GM10248 (cell line): ENCODE results near the gene DAZAP1.

Experiments used
- CTCF ChIA-PET: fragments of 300-600 bp; sonication (Branson Sonifier 250); formaldehyde crosslinking; extraction: SDS; loops from one replicate; lab custom pipeline; 2021; ENCODE audit warnings: antibody characterized with exemption; lab: Yijun Ruan, JAX
- POLR2A ChIA-PET: fragments of 350-650 bp; sonication (Branson Sonifier 250); formaldehyde crosslinking; extraction: SDS; loops from one replicate; lab custom pipeline; 2020; ENCODE audit warnings: antibody characterized with exemption; lab: Yijun Ruan, JAX
- DNase-seq: peaks from one replicate; pipeline ENCODE4 v3.0.0; 2012; ENCODE audit errors: extremely low spot score
- TF ChIP-seq, protein P1 (sequence below): IDR thresholded peaks from 2 replicates; pipeline ENCODE4 v1.5.1; 2012; ENCODE audit warnings: mild to moderate bottlenecking, low read depth; ENCODE audit errors: extremely low read depth, missing control alignments, control extremely low read depth

Gene DAZAP1

DNA sequence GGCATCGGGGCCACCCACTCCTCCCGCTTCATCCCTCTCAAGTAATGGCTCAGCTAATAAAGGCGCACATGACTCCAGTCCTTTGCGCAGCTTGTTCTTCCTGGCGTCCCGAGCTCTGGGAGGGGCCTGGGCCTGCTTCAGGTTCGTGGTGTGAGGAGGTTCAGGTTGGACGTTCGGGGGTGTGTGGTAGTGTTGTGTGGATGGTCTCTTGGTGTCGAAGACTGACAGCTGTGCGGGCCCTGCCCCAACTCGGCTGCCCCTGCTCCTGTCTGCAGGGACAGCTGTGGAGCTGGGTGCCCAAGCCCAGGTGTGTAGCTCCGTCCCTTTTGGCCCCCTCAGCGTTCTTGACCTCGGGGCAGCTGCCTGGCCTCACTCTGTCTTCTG lies 33.0 kb downstream of the DAZAP1 start:
- CTCF ChIA-PET = no interaction called here
- TF ChIP-seq, protein P1, sequence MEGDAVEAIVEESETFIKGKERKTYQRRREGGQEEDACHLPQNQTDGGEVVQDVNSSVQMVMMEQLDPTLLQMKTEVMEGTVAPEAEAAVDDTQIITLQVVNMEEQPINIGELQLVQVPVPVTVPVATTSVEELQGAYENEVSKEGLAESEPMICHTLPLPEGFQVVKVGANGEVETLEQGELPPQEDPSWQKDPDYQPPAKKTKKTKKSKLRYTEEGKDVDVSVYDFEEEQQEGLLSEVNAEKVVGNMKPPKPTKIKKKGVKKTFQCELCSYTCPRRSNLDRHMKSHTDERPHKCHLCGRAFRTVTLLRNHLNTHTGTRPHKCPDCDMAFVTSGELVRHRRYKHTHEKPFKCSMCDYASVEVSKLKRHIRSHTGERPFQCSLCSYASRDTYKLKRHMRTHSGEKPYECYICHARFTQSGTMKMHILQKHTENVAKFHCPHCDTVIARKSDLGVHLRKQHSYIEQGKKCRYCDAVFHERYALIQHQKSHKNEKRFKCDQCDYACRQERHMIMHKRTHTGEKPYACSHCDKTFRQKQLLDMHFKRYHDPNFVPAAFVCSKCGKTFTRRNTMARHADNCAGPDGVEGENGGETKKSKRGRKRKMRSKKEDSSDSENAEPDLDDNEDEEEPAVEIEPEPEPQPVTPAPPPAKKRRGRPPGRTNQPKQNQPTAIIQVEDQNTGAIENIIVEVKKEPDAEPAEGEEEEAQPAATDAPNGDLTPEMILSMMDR = no peak
- no peak for DNase-seq
- POLR2A ChIA-PET = interaction anchor here (0.9 to 1.9 kb wide), 3 partner anchors 12 to 31 kb away, joined by 4 to 5 read pairs (median 4); no protein-coding TSS in a partner anchor

DNA sequence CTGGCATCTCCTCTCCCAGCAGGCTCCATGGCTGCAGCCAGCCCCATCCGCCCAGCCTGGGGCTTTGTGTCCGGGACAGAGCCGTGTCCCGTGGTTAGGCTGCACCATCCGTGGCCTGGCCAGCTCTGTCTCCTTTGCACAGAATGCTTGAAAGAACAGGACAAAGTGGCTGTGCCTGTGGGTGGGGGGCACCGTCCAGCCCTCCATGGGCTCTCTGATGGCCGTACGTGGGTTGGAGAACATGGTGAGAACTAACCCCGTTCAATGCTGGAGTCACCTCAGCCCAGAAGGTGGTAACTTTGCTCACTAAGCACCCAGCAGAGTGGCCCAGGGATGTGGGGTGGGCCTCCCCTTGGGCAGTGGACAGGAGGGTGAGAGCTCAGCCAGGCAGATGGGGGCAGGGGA lies 33.6 kb downstream of the DAZAP1 start:
- TF ChIP-seq, protein P1 = no peak
- ChIA-PET CTCF (interaction anchor here (5.0 kb wide), 1 partner anchor 17 kb away, joined by 22 read pairs; no protein-coding TSS in a partner anchor), POLR2A (interaction anchor here (1.0 to 1.9 kb wide), 3 partner anchors 9 to 31 kb away, joined by 4 to 6 read pairs (median 5); no protein-coding TSS in a partner anchor)
- DNase-seq = no peak

DNA sequence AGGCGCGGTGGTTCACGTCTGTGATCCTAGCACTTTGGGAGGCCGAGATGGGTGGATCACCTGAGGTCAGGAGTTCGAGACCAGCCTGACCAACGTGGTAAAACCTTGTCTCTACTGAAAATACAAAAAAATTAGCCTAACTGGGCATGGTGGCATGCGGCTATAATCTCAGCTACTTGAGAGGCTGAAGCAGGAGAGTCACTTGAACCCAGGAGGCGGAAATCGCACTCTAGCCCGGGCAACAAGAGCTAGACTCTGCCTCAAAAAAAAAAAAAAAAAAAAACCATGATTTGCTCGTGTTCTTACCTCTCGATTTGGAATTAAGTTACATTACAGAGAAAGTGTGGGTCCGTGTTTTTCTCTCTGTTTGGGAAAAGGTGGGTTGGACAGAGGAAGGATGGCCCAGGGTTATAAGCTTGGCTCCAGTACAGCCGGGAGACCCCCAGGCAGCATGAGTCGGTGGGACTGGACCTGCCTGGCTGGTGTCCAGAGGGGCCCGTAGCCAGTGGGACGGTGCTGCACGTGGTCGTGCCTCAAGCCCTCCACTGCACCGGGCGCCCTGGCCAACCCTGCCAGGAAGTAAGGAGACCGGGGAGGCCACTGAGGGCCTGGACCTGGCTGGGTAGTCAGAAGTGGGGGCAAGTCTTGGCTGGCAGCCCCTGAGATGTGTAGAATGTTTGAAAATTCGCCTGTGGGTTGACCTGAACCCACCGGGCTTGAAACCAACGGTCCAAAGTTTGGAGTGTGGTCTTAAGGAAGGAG lies 34.5 kb downstream of the DAZAP1 start:
- no peak for DNase-seq
- POLR2A ChIA-PET = interaction anchor here (0.6 to 1.9 kb wide), 3 partner anchors 9 to 66 kb away, joined by 3 to 6 read pairs (median 5); no protein-coding TSS in a partner anchor
- CTCF ChIA-PET = interaction anchor here (1.3 to 5.0 kb wide), 4 partner anchors 12 to 198 kb away, joined by 3 to 22 read pairs (median 3); no protein-coding TSS in a partner anchor
- TF ChIP-seq, protein P1 = no peak

DNA sequence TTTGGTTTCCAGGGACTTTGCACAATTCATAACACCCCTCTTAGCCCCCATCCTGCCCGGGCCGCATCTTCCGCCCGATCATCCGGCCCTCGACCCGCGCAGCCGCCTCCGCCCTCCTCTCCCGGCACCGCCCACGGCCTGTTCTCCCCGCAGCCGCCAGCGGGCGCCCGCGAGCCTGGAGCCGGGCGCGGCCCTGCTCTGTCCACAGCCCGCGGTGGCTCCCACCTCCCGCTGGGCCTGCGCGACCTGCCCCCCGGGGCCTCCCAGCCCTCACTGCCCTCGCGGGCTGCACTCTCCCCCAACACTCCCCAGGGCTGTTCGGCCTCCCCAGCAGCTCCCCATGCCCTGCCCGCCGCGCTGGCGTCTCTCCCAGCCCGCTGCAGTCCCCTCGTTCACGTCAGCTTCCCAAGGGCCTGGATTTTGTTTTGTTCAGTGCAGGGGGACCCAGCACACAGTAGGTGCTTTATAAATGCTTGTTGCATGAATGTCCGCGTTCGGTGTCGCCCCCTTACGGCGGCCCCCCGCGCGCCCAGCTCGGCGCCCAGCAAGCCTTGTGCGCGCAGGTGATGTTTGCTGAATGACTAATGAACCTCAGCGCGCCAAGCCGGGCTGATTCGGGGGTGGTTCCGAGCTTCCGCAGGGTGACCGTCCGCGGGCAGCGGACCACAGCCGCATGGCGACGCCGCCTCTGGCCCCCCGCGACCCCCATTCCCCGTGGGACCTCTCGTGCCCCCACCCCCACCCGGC lies 38.0 kb downstream of the DAZAP1 start:
- ChIA-PET POLR2A (interaction anchor here (1.2 kb wide), 1 partner anchor 10 kb away, joined by 6 read pairs; no protein-coding TSS in a partner anchor), CTCF (interaction anchor here (0.7 to 5.0 kb wide), 18 partner anchors 9 to 380 kb away, joined by 3 to 25 read pairs (median 4); no protein-coding TSS in a partner anchor)
- TF ChIP-seq, protein P1 = peak; percentile 96
- peak; percentile 94 for DNase-seq

DNA sequence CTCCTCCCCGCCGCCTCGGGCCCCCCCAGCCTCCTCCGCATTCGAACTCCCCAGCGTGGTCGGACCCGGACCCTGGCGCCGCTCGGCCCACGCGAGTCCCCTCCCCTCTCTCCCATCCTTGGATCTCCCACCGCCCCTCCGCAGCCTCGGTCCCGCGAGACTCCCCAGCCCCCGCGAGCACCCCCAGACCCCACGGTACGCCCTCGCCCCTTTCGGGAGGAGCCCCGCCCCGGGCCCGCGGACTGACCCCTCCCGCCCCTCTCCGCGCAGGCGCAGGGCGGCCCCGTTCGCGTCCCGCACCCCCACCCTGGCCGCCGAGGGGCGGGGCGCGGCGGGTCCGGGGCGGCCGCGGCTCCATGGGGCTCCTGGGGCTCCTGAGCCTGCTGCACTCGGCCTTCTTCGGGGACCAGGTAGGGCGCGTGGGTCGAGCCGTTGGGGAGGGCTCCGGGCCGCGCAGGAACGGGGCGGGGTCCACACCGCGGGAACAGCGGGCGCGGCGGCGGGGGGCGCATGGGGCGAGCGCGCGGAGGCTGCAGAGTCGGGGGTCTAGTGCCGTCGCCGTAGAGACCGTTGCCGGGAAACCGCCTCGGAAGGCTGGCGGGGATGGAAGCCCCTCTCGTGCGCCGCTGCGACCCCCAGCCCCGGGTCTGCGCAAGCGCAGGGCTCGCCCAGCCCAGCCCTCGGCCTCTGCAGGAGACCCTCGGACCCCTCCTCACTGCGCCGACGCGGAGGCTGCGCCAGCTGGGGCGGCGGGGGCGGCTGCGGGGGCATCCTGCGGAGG lies 38.7 kb downstream of the DAZAP1 start:
- POLR2A ChIA-PET = no interaction called here
- no peak for DNase-seq

More for the DNA sequence above, 38.7 kb downstream of the DAZAP1 start:
- TF ChIP-seq, protein P1 = no peak
- CTCF ChIA-PET = interaction anchor here (0.8 to 5.0 kb wide), 9 partner anchors 8 to 227 kb away, joined by 3 to 25 read pairs (median 6); no protein-coding TSS in a partner anchor
